GM19193 (cell line): ENCODE data around the gene COG4.
A peak's percentile ranks its signal among the peaks of the same experiment; 100 is the strongest.

Source experiments
- POLR2A ChIP-seq: IDR thresholded peaks from 4 replicates; pipeline ENCODE4 v1.6.1; 2011; ENCODE audit not compliant: insufficient read depth, insufficient read length; ENCODE audit errors: extremely low read depth

The COG4 gene

DNA sequence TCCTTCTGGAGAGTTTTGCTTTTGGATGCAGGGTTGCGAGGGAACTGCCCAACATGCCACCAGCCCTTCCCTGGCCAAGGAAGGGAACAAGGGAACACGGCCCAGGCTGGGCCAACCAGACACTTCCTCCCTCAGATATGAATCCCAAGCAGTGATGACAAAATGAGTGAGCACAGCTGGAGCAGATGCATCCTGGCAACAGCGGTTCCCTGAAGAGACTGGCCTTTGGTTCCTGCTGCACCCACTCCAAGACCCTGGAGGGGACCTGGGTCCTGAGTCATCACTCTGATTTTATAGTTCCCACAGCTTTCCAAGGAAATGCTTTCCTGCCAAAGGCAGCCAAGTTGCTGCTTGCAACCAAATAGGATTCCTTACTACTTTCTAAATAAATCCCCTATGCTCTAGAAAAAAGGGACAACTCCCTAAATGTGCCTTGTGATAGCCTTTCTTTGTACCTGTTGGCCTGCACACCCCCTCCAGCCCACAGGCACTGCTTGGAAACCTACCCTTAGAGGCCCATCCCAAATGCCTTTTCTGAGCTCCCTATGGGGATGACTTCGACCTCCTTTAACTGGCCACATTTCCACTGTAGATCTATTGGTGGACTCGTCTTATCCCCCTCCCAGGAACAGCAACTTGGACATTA, 89.8 kb downstream of the COG4 start:
- no peak for TF ChIP-seq POLR2A

DNA sequence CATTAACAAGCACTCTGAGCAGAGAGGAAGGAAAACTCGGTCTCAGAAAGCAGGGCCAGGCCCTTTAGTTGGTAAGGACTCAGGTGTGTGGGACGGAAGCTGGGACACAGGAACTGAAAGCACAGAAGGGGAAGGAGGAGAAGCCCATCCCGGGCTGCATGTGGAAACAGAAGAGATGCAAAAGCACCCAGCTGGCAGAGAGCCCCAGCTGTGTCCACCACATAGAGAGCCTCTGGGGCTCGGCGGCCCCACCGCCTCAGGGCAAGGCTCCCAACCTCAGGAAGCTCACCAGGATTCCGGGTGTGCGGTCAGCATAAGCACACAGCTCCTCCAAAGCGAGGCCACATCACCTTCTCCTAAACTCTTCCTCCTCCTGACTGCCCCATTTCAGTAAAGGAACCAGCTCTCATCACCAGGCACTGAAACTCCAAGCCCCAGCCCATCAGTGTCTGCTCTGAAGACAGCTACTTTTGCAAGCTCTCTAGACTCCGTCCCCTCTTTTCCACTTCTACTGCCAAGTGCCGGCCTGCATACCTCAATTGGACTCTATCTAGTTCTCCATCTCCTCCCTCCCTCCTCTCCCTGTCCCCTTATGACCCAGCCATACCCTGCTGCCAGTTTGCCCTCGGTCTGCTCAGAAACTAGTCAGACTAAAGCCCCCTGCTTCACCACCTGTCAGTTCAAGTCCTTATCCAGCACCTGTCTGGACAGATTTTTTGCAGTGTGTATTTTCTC, 90.5 kb downstream of the COG4 start:
- peak; percentile 59 for TF ChIP-seq POLR2A

DNA sequence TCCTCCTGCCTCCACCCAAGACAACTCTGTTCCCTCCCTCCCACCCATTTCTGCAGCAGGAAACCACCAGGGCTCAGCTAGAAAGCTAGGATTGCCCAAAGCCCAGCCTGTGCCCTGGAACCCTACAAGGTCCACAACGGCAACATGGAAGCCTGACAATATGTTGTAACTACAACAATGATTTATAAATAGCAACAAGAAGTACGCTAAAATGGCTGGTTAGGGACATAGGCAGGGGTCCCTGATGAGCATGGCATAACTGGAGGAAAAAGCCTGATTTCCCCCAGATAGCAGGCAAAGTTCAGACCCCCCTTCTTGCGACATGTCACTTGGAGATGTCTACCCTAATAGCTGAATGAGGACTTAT, 91.0 kb downstream of the COG4 start:
- no peak for TF ChIP-seq POLR2A

DNA sequence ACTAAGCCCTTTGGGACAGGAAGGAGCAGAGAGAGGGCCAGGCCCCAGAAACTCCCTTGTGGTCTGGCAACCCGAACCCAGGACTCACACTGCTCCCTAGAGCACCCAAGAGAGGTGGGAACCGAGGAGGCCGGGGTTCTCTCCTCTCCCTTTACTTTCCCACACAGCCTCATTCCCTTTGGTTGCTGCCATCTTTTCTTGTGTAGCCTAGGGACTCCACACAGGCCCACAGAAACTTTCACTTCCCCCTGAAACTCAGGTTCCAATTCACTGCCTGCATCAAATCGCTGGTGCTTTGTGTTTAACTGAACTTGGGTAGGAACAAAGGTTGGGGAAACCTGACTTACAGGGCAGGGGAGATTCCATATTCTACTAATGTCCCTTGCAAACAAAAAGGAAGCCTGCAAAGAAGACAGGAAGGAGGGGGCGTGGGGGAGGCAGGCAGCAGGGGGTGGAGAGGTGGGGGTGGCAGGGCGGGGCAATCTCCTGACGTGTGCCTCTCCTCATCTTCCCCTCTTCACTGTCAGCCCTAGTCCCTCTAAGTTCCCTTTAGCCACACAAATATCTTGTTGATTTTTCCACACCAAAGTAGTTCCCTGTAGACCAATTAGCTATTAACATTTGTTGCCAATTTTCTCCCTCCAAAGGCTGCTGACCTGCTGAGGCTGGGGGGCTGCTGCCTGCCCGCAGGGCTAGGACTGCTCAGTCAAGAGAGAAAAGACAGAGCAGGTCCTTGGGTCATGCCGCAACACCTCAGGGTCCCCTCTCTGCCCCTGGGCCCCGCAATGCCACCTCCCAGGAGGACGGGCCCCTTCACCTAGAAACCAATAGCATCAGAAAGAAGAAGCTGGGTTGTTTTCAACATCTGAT, 92.5 kb downstream of the COG4 start:
- peak; percentile 46 for TF ChIP-seq POLR2A
